C4-2B (cell line): ENCODE results near the gene CLEC14A.

Experiments used
- ZFX ChIP-seq: fragments of 450-650 bp; IDR thresholded peaks from 2 replicates; pipeline ENCODE4 v1.6.1; 2017
- TF ChIP-seq, protein P1 (sequence below): fragments of 450-650 bp; conservative IDR thresholded peaks from 2 replicates; pipeline ENCODE4 v1.5.1; 2017; ENCODE audit warnings: mild to moderate bottlenecking

- TF ChIP-seq, protein P1, sequence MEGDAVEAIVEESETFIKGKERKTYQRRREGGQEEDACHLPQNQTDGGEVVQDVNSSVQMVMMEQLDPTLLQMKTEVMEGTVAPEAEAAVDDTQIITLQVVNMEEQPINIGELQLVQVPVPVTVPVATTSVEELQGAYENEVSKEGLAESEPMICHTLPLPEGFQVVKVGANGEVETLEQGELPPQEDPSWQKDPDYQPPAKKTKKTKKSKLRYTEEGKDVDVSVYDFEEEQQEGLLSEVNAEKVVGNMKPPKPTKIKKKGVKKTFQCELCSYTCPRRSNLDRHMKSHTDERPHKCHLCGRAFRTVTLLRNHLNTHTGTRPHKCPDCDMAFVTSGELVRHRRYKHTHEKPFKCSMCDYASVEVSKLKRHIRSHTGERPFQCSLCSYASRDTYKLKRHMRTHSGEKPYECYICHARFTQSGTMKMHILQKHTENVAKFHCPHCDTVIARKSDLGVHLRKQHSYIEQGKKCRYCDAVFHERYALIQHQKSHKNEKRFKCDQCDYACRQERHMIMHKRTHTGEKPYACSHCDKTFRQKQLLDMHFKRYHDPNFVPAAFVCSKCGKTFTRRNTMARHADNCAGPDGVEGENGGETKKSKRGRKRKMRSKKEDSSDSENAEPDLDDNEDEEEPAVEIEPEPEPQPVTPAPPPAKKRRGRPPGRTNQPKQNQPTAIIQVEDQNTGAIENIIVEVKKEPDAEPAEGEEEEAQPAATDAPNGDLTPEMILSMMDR, result no peak
- TF ChIP-seq ZFX, result no peak
These were observed at the start of gene CLEC14A for GRCh38 chr14:38255673-38256532.
